PC-3 (cell line): ENCODE measurements around the gene ARHGAP15. TPM values are rescaled to one million over a fixed set of nuclear protein-coding genes. Genes with fewer than 3 reads are reported as not detected.

Experiments used
- ATAC-seq: fragments of 200-7000 bp; cut with Tn5 transposase; 2 replicates; pipeline ENCODE4 v1.9.1; 2020; ENCODE audit warnings: mild to moderate bottlenecking, moderate library complexity
- BruUV-seq: library from RNA; stranded (reverse); fragments of 400-500 nt; replicated peaks from 2 replicates; lab custom pipeline; 2021; lab: Mats Ljungman, UMichigan
- CTCF ChIA-PET: fragments of 300-600 bp; sonication (Branson Sonifier 250); formaldehyde crosslinking; loops from one replicate; lab custom pipeline; 2022; ENCODE audit warnings: antibody characterized with exemption; lab: Charles Lee
- POLR2A ChIA-PET: fragments of 300-600 bp; sonication (Branson Sonifier 250); formaldehyde crosslinking; loops from one replicate; lab custom pipeline; 2022; ENCODE audit warnings: antibody characterized with exemption; ENCODE audit not compliant: unreplicated experiment; lab: Charles Lee
- DNase-seq: peaks from one replicate; pipeline ENCODE4 v3.0.0-alpha.2; 2015
- H2AFZ ChIP-seq: fragments of 300-600 bp; sonication (generic); 2 replicates; pipeline ENCODE4 v1.6.0; 2016; ENCODE audit warnings: antibody characterized with exemption, low read length
- H3F3A ChIP-seq: fragments of 300-600 bp; sonication (generic); one replicate; pipeline ENCODE4 v1.6.0; 2017; ENCODE audit warnings: antibody characterized with exemption, low read length, control low read depth, mild to moderate bottlenecking; ENCODE audit not compliant: unreplicated experiment
- H3K27ac ChIP-seq: fragments of 300-600 bp; sonication (generic); 2 replicates; pipeline ENCODE4 v1.5.1; 2016; ENCODE audit warnings: mild to moderate bottlenecking, low read length
- H3K27me3 ChIP-seq: fragments of 300-600 bp; sonication (generic); 2 replicates; pipeline ENCODE4 v1.6.1; 2016; ENCODE audit warnings: low read length, mixed read lengths
- H3K36me3 ChIP-seq: fragments of 300-600 bp; sonication (generic); 2 replicates; pipeline ENCODE4 v1.6.1; 2016; ENCODE audit warnings: low read depth, mixed run types, low read length, mixed read lengths
- H3K4me1 ChIP-seq: fragments of 300-600 bp; sonication (generic); 2 replicates; pipeline ENCODE4 v1.5.1; 2016; ENCODE audit warnings: low read length; ENCODE audit not compliant: insufficient read depth
- H3K4me2 ChIP-seq: fragments of 300-600 bp; sonication (generic); 2 replicates; pipeline ENCODE4 v1.6.0; 2016; ENCODE audit warnings: low read length
- H3K4me3 ChIP-seq: fragments of 300-600 bp; sonication (generic); 2 replicates; pipeline ENCODE4 v1.5.1; 2016; ENCODE audit warnings: mild to moderate bottlenecking, low read length, mixed read lengths
- H3K79me2 ChIP-seq: fragments of 300-600 bp; sonication (generic); 2 replicates; pipeline ENCODE4 v1.6.1; 2017; ENCODE audit warnings: low read length, mixed read lengths
- H3K9ac ChIP-seq: fragments of 300-600 bp; sonication (generic); 2 replicates; pipeline ENCODE4 v1.6.0; 2016; ENCODE audit warnings: mild to moderate bottlenecking, low read length
- H3K9me2 ChIP-seq: fragments of 300-600 bp; sonication (generic); replicated peaks from 2 replicates; pipeline ENCODE4 v1.6.1; 2016; ENCODE audit warnings: mixed run types, low read length, mixed read lengths
- H3K9me3 ChIP-seq: fragments of 300-600 bp; sonication (generic); 2 replicates; pipeline ENCODE4 v1.6.1; 2016; ENCODE audit warnings: low read length, mixed read lengths
- H4K20me1 ChIP-seq: fragments of 300-600 bp; sonication (generic); 2 replicates; pipeline ENCODE4 v1.6.1; 2016; ENCODE audit warnings: low read length, mixed read lengths
- EZH2 ChIP-seq: fragments of 300-600 bp; sonication (generic); IDR thresholded peaks from one replicate; pipeline ENCODE4 v1.6.1; 2017; ENCODE audit warnings: antibody characterized with exemption, mild to moderate bottlenecking, low read length; ENCODE audit not compliant: unreplicated experiment
- EZH2phosphoT487 ChIP-seq: fragments of 300-600 bp; sonication (generic); IDR thresholded peaks from 2 replicates; pipeline ENCODE4 v1.6.1; 2018; ENCODE audit warnings: mild to moderate bottlenecking, antibody characterized with exemption, low read length, borderline replicate concordance
- intact Hi-C: fragments of 100-400 bp; cut with micrococcal nuclease; formaldehyde crosslinking; loops from 2 replicates; pipeline ENCODE4 v1.9.0; 2023
- total RNA-seq: library from RNA; depleted of rRNA; stranded (reverse); fragments of >200 nt; gene quantifications from 2 replicates; pipeline ENCODE4 v1.2.3, GENCODE V29; 2014
- TF ChIP-seq, protein P1 (sequence below): fragments of 300-600 bp; sonication (generic); conservative IDR thresholded peaks from 2 replicates; pipeline ENCODE4 v1.5.1; 2017; ENCODE audit warnings: antibody characterized with exemption, low read depth, mild to moderate bottlenecking, low read length

Gene ARHGAP15
- total RNA-seq, 1 experiment from 2014 or later: not detected

DNA sequence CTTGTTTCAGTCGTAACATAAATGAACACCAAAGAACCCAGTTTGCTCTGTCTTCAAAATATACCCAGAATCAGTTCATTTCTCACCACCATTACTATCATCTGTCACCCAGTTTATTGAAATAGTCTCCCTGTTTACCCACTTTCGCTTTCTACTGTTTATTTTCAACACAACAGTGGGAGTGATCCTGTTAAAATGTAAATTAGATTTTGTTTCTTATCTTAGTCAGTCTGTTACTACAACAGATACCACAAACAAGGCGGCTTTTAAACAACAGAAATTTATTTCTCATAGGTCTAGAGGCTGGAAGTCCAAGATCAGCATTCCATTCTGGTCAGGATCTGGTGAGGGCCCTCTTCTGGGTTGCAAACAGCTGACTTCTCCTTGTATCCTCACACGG lies 74.8 kb downstream of the ARHGAP15 start:
- no peaks in the 10 kb centered on the region for H3K4me1 ChIP-seq
- no peak overlapping the region for H3K27ac ChIP-seq
- no peak overlapping the region for H3K4me3 ChIP-seq
- no peaks in the 10 kb centered on the region for H3K9me3 ChIP-seq
- H3K9me2 ChIP-seq: no peaks in the 10 kb centered on the region
- no peak overlapping the region for H2AFZ ChIP-seq
- no peak for DNase-seq
- H3F3A ChIP-seq: no peaks in the 10 kb centered on the region
- ATAC-seq: no peak
- BruUV-seq: no TSS peak
- no peak overlapping the region for H3K4me2 ChIP-seq
- TF ChIP-seq EZH2 (no peak), EZH2phosphoT487 (no peak)
- TF ChIP-seq, protein P1, sequence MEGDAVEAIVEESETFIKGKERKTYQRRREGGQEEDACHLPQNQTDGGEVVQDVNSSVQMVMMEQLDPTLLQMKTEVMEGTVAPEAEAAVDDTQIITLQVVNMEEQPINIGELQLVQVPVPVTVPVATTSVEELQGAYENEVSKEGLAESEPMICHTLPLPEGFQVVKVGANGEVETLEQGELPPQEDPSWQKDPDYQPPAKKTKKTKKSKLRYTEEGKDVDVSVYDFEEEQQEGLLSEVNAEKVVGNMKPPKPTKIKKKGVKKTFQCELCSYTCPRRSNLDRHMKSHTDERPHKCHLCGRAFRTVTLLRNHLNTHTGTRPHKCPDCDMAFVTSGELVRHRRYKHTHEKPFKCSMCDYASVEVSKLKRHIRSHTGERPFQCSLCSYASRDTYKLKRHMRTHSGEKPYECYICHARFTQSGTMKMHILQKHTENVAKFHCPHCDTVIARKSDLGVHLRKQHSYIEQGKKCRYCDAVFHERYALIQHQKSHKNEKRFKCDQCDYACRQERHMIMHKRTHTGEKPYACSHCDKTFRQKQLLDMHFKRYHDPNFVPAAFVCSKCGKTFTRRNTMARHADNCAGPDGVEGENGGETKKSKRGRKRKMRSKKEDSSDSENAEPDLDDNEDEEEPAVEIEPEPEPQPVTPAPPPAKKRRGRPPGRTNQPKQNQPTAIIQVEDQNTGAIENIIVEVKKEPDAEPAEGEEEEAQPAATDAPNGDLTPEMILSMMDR: no peak
- no peaks in the 10 kb centered on the region for H4K20me1 ChIP-seq
- H3K27me3 ChIP-seq: peaks cover 19% of the 10 kb centered on the region; the same call in 1 of the 2 replicates
- H3K36me3 ChIP-seq: no peaks in the 10 kb centered on the region
- intact Hi-C loops: no loop called here
- H3K9ac ChIP-seq: no peak overlapping the region
- ChIA-PET CTCF (interaction anchor here (0.8 kb wide), 1 partner anchor 18 kb away, joined by 3 read pairs; no protein-coding TSS in a partner anchor), POLR2A (no interaction called here)
- no peaks in the 10 kb centered on the region for H3K79me2 ChIP-seq

DNA sequence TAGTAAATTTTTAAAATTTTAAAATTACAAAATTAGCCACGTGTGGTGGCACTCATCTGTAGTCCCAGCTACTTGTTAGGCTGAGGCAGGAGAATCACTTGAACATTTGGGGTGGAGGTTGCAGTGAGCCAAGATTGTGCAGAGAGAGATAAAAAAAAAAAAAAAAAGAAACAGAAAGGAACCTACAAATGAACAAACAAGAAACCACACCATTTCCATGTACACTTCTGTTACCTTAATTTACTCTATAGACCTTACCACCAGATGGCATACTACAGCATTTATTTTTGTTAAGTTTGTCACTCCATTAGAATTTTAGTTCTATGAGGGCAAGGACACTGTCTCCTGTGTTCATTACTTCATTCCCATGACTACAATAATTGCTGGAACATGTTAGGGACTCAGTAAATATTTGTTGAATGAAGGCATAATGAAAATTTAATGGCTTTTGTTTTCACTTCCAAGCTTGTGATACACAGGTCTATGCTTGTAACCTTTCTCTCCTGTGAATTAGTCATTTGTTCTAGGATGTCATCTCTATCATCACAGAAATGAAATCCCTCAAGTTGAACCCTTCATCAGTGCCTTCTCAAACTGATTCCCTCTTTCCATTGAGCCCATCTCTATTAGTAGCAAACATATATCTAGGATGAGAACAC lies 76.0 kb downstream of the ARHGAP15 start:
- peak; percentile 39 for DNase-seq
- BruUV-seq: no TSS peak
- POLR2A ChIA-PET: no interaction called here
- Histone ChIP-seq H3F3A (no peaks in the 10 kb centered on the region), H3K4me2 (no peak overlapping the region), H3K4me1 (no peaks in the 10 kb centered on the region), H3K27ac (no peak overlapping the region), H3K9me2 (no peaks in the 10 kb centered on the region), H3K4me3 (no peak overlapping the region), H3K79me2 (no peaks in the 10 kb centered on the region), H3K9ac (no peak overlapping the region), H2AFZ (no peak overlapping the region), H4K20me1 (no peaks in the 10 kb centered on the region), H3K9me3 (no peaks in the 10 kb centered on the region), H3K36me3 (no peaks in the 10 kb centered on the region), H3K27me3 (peaks cover 26% of the 10 kb centered on the region)
- ATAC-seq: peak; percentile 46; the same call in 1 of the 2 replicates
- CTCF ChIA-PET: interaction anchor here (0.5 kb wide), 1 partner anchor 16 kb away, joined by 3 read pairs; no protein-coding TSS in a partner anchor
- TF ChIP-seq EZH2 (no peak), EZH2phosphoT487 (no peak)
- TF ChIP-seq, protein P1: peak; percentile 60
- intact Hi-C loops: loop anchor here (1.0 kb wide), 1 partner anchor 54 kb away; no protein-coding TSS in a partner anchor
